K562 (cell line): Measurements from ENCODE around the gene CLIC1. TPM values are rescaled to one million over a fixed set of nuclear protein-coding genes. Genes with fewer than 3 reads are reported as not detected.

Experiments
- BRD4 ChIP-seq: fragments of 200-600 bp; sonication (generic); IDR thresholded peaks from 2 replicates; pipeline ENCODE4 v1.6.1; 2017; ENCODE audit warnings: inconsistent platforms
- CBX3 ChIP-seq, 2 experiments: IDR thresholded peaks; 1 replicate in 1 of 2; 2 replicates in 1 of 2; pipeline ENCODE4 v1.6.1; 2012; ENCODE audit warnings: inconsistent platforms in 2 of 2, low read length in 2 of 2, borderline replicate concordance in 1 of 2, control low read depth in 1 of 2
- CCAR2 ChIP-seq: fragments of 200-400 bp; formaldehyde crosslinking; IDR thresholded peaks from 2 replicates; pipeline ENCODE4 v1.6.1; 2017; ENCODE audit warnings: mild to moderate bottlenecking, low read depth, low read length
- E2F1 ChIP-seq: sonication (generic); formaldehyde crosslinking; IDR thresholded peaks from 2 replicates; pipeline ENCODE4 v1.8.1; 2023; ENCODE audit warnings: mild to moderate bottlenecking, missing genetic modification reagents, moderate library complexity
- ELK1 ChIP-seq: sonication (generic); formaldehyde crosslinking; IDR thresholded peaks from 2 replicates; pipeline ENCODE4 v1.8.1; 2022; ENCODE audit warnings: missing genetic modification reagents
- FIP1L1 ChIP-seq: fragments of 200-400 bp; formaldehyde crosslinking; IDR thresholded peaks from 2 replicates; pipeline ENCODE4 v1.6.1; 2018; ENCODE audit warnings: mild to moderate bottlenecking, low read depth, low read length; ENCODE audit not compliant: poor library complexity, severe bottlenecking
- FOXK1 ChIP-seq: sonication (generic); formaldehyde crosslinking; IDR thresholded peaks from 2 replicates; pipeline ENCODE4 v1.8.0; 2022; ENCODE audit warnings: missing genetic modification reagents, mild to moderate bottlenecking, borderline replicate concordance
- HCFC1 ChIP-seq: IDR thresholded peaks from 2 replicates; pipeline ENCODE4 v1.6.1; 2012; ENCODE audit warnings: low read depth, low read length, improper control_type of control experiment
- LCOR ChIP-seq: sonication (generic); formaldehyde crosslinking; IDR thresholded peaks from 2 replicates; pipeline ENCODE4 v1.8.0; 2022; ENCODE audit warnings: mild to moderate bottlenecking, missing genetic modification reagents
- MCM7 ChIP-seq, 2 experiments: fragments of 450-650 bp; IDR thresholded peaks; 2 replicates each; pipeline ENCODE4 v1.6.1; 2016 to 2018
- MTF1 ChIP-seq: fragments of 250-450 bp; sonication (Bioruptor Pico); IDR thresholded peaks from 2 replicates; pipeline ENCODE4 v1.9.0; 2021; ENCODE audit warnings: moderate library complexity, mild to moderate bottlenecking, inconsistent platforms, borderline replicate concordance
- NFRKB ChIP-seq: fragments of 450-650 bp; IDR thresholded peaks from 2 replicates; pipeline ENCODE4 v1.6.1; 2016; ENCODE audit warnings: low read depth
- PKNOX1 ChIP-seq: fragments of 450-650 bp; IDR thresholded peaks from 2 replicates; pipeline ENCODE4 v1.6.1; 2016
- POLR2AphosphoS2 ChIP-seq: IDR thresholded peaks from 2 replicates; pipeline ENCODE4 v1.6.1; 2012; ENCODE audit warnings: low read length, improper control_type of control experiment
- PRPF4 ChIP-seq: fragments of 200-400 bp; formaldehyde crosslinking; IDR thresholded peaks from one replicate; pipeline ENCODE4 v1.6.1; 2017; ENCODE audit warnings: low read length, low read depth, mild to moderate bottlenecking; ENCODE audit not compliant: insufficient read depth, poor library complexity, severe bottlenecking
- PTBP1 ChIP-seq: fragments of 200-400 bp; formaldehyde crosslinking; IDR thresholded peaks from 2 replicates; pipeline ENCODE4 v1.6.1; 2017; ENCODE audit warnings: low read depth, low read length
- RBM39 ChIP-seq: fragments of 200-400 bp; formaldehyde crosslinking; optimal IDR thresholded peaks from 2 replicates; pipeline ENCODE3; 2018; ENCODE audit warnings: low read depth, low read length
- TAF15 ChIP-seq: fragments of 200-400 bp; formaldehyde crosslinking; IDR thresholded peaks from 2 replicates; pipeline ENCODE4 v1.6.1; 2017; ENCODE audit warnings: mild to moderate bottlenecking, low read depth, low read length, moderate library complexity
- TAL1 ChIP-seq: fragments of 450-650 bp; IDR thresholded peaks from 2 replicates; pipeline ENCODE4 v1.6.1; 2016; ENCODE audit warnings: mild to moderate bottlenecking
- WHSC1 ChIP-seq: IDR thresholded peaks from one replicate; pipeline ENCODE4 v1.6.1; 2012; ENCODE audit warnings: low read length, control low read depth, inconsistent platforms
- XRCC5 ChIP-seq: fragments of 200-400 bp; formaldehyde crosslinking; IDR thresholded peaks from 2 replicates; pipeline ENCODE4 v1.6.1; 2017; ENCODE audit warnings: low read depth, mild to moderate bottlenecking, low read length
- ZNF316 ChIP-seq: fragments of 450-650 bp; IDR thresholded peaks from 2 replicates; pipeline ENCODE4 v1.6.1; 2016
- ZNF551 ChIP-seq: fragments of 250-450 bp; sonication (Bioruptor Pico); IDR thresholded peaks from 2 replicates; pipeline ENCODE4 v1.5.0; 2021; ENCODE audit warnings: mild to moderate bottlenecking, moderate library complexity
- polyA plus RNA-seq, 8 experiments: library from polyadenylated mRNA; depleted of rRNA in 4 of 8; stranded (reverse) in 5 of 8; unstranded in 3 of 8; fragments of >200 nt; fragmentation: Nextera tagmentation in 2 of 8; fragmentation: Illumina TruSeq in 1 of 8; extraction: Ambion mirVana in 2 of 8; extraction: Trizol in 1 of 8; gene quantifications; 2 replicates each; pipeline versions ENCODE4 v1.2.1 to v1.2.3, GENCODE V29; 2011 to 2014; ENCODE audit warnings: inconsistent platforms in 1 of 8, missing spikeins in 1 of 8
- total RNA-seq, 7 experiments: library from RNA; depleted of rRNA in 6 of 7; stranded (reverse); fragments of >200 nt in 6 of 7; fragmentation: Illumina TruSeq in 2 of 7; extraction: Trizol in 2 of 7; gene quantifications; 2 replicates each; pipeline versions ENCODE4 v1.2.1 to v1.2.3, GENCODE V29; 2011 to 2021; ENCODE audit warnings: low replicate concordance in 1 of 7
- TF ChIP-seq, protein P1 (sequence below): fragments of 250-450 bp; sonication (Bioruptor Pico); IDR thresholded peaks from 2 replicates; pipeline ENCODE4 v1.8.0; 2021; ENCODE audit warnings: borderline replicate concordance, mild to moderate bottlenecking, moderate library complexity; ENCODE audit not compliant: poor library complexity, severe bottlenecking
- TF ChIP-seq, protein P2 (sequence below): fragments of 450-650 bp; IDR thresholded peaks from 2 replicates; pipeline ENCODE4 v1.6.1; 2016; ENCODE audit warnings: antibody characterized with exemption

CLIC1 gene
- total and polyA plus RNA-seq, 9 of the 15 experiments (the other 6 are each of a cell fraction or from before 2014, with no cell fraction given) = 1,267 to 2,419 (median 1,808) TPM

DNA sequence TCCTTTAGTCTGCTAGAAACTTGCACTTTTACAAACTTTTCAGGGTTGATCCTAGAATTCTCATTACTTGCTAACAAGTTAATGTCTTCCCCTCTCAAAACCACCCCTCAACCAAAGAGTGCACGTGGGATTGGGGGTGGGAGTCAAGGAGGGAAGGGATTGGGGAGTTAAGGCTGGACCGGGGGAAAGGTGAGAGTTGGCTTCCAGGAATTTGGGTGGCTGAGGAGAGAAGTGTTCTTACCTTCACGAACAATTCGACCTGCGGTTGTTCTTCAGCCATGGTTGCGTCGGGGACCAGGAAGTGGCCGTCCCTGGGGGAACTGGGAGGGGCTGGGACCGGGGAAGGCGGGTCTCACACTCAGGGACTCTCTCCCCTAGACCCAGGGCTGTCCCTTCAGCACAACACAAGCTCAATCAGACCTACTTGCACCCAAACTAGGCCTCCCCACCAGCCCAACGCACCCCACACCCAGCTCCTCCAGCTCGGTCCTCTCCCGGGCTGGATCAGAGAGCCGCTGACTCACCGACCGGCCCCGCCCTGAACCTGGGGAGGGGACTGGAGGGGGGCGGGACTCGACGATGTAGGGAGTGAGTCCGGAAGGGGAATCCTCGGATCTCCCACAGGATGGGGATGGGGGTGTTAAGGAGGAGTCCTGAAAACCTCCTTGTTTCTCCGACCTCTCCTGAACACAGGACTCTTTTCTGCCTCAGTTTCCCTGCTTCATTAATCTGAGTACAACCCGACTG is at the start of gene CLIC1 (continued):
- no peak for TF ChIP-seq TAF15
- no peak for TF ChIP-seq LCOR (CRISPR knock-in tag)
- TF ChIP-seq CCAR2 = no peak
- no peak for TF ChIP-seq ZNF551 (CRISPR knock-in tag)
- TF ChIP-seq, protein P1, sequence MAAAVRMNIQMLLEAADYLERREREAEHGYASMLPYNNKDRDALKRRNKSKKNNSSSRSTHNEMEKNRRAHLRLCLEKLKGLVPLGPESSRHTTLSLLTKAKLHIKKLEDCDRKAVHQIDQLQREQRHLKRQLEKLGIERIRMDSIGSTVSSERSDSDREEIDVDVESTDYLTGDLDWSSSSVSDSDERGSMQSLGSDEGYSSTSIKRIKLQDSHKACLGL (CRISPR knock-in tag) = peak; percentile 28
- TF ChIP-seq FOXK1 (CRISPR knock-in tag) = peak; percentile 98
- TF ChIP-seq POLR2AphosphoS2 = peak; percentile 96
- no peak for TF ChIP-seq WHSC1
- TF ChIP-seq NFRKB = no peak
- TF ChIP-seq PRPF4 = no peak
- TF ChIP-seq PTBP1 = no peak
- peak; percentile 46; the same call in 1 of the 2 replicates for TF ChIP-seq HCFC1
- peak in 1 of 2 experiments; percentile 92; a peak in 2 of 3 replicates for TF ChIP-seq CBX3 (IDR thresholded peaks at IDR 0.05; ENCODE audit: borderline replicate concordance in 1 of 2, low read length in 2 of 2)
- no peak for TF ChIP-seq MTF1 (CRISPR knock-in tag)
- TF ChIP-seq PKNOX1 = no peak
- peak; percentile 85 for TF ChIP-seq BRD4
- TF ChIP-seq XRCC5 = no peak; the same call in 1 of the 2 replicates
- TF ChIP-seq ZNF316 = peak; percentile 90
- TF ChIP-seq TAL1 = no peak
- TF ChIP-seq ELK1 (CRISPR knock-in tag) = no peak
- TF ChIP-seq FIP1L1 = no peak
- TF ChIP-seq MCM7 (IDR thresholded peaks at IDR 0.05) = no peak
- no peak for TF ChIP-seq RBM39
- TF ChIP-seq, protein P2, sequence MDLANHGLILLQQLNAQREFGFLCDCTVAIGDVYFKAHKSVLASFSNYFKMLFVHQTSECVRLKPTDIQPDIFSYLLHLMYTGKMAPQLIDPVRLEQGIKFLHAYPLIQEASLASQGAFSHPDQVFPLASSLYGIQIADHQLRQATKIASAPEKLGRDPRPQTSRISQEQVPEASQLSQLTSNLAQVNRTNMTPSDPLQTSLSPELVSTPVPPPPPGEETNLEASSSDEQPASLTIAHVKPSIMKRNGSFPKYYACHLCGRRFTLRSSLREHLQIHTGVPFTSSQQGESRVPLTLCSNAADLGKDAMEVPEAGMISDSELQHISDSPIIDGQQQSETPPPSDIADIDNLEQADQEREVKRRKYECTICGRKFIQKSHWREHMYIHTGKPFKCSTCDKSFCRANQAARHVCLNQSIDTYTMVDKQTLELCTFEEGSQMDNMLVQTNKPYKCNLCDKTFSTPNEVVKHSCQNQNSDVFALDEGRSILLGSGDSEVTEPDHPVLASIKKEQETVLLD = 0 out of 2 replicates have a peak, but pooled peaks have one; percentile 16
- no peak; the same call in 1 of the 2 replicates for TF ChIP-seq E2F1 (CRISPR knock-in tag)
